D721Med (cell line): ENCODE results near the gene FGGY.

ENCODE experiments used
- DNase-seq: peaks from one replicate; pipeline ENCODE4 v3.0.0; 2011; ENCODE audit warnings: low spot score; ENCODE audit not compliant: insufficient read length
- FAIRE-seq: peaks from 2 replicates; lab custom pipeline; 2011; peaks lifted over from hg19 to GRCh38; lab: Jason Lieb, UNC
- CTCF ChIP-seq: IDR thresholded peaks from 2 replicates; pipeline ENCODE4 v1.5.1; 2012; ENCODE audit warnings: mild to moderate bottlenecking, control low read depth; ENCODE audit not compliant: insufficient read depth; ENCODE audit errors: missing control alignments

The FGGY gene

GRCh38 chr1:59763418-59763817 lies 466.5 kb downstream of the FGGY start:
- DNase-seq = no peak
- no peak for FAIRE-seq
- no peak for TF ChIP-seq CTCF

GRCh38 chr1:59765011-59765730 lies 468.3 kb downstream of the FGGY start:
- no peak for FAIRE-seq
- DNase-seq = no peak
- TF ChIP-seq CTCF = no peak

GRCh38 chr1:59766227-59766855 lies 469.4 kb downstream of the FGGY start:
- no peak for TF ChIP-seq CTCF
- DNase-seq = no peak
- no peak for FAIRE-seq

- no peak for DNase-seq
- TF ChIP-seq CTCF = no peak
- FAIRE-seq = no peak
Observed at GRCh38 chr1:59767119-59767518, 470.2 kb downstream of the FGGY start.

GRCh38 chr1:59768792-59769735 lies 472.2 kb downstream of the FGGY start:
- FAIRE-seq = no peak
- TF ChIP-seq CTCF = no peak
- no peak for DNase-seq

- DNase-seq (no peak), FAIRE-seq (no peak)
- no peak for TF ChIP-seq CTCF
Observed at GRCh38 chr1:59769736-59770095, 472.8 kb downstream of the FGGY start.

GRCh38 chr1:59771361-59771760 lies 474.5 kb downstream of the FGGY start:
- FAIRE-seq (no peak), DNase-seq (no peak)
- no peak for TF ChIP-seq CTCF
